Measurements from ENCODE around the gene LRTM2.

LRTM2 gene

GRCh38 chr12:1808036-1808797, 12.1 kb upstream of the LRTM2 start:
- no peak for TF ChIP-seq CTCF (IDR thresholded peaks at IDR 0.05; ENCODE audit: low read depth, low read length, missing control alignments)
- no peak for DNase-seq (ENCODE audit: extremely low read depth, low read depth)
- H3K4me3 ChIP-seq (replicated peaks; ENCODE audit: low read depth, low read length) = no peak overlapping the region

- DNase-seq (ENCODE audit: extremely low read depth, low read depth) = no peak
- no peak overlapping the region for H3K4me3 ChIP-seq (replicated peaks; ENCODE audit: low read depth, low read length)
- TF ChIP-seq CTCF (IDR thresholded peaks at IDR 0.05; ENCODE audit: low read depth, low read length, missing control alignments) = no peak
Observed at GRCh38 chr12:1808798-1809480, 11.4 kb upstream of the LRTM2 start.

GRCh38 chr12:1809591-1810190, 10.7 kb upstream of the LRTM2 start:
- TF ChIP-seq CTCF (IDR thresholded peaks at IDR 0.05; ENCODE audit: low read depth, low read length, missing control alignments) = no peak
- H3K4me3 ChIP-seq (replicated peaks; ENCODE audit: low read depth, low read length) = no peak overlapping the region
- no peak for DNase-seq (ENCODE audit: extremely low read depth, low read depth)

- H3K4me3 ChIP-seq (replicated peaks; ENCODE audit: low read depth, low read length) = no peak overlapping the region
- DNase-seq (ENCODE audit: extremely low read depth, low read depth) = no peak
- TF ChIP-seq CTCF (IDR thresholded peaks at IDR 0.05; ENCODE audit: low read depth, low read length, missing control alignments) = no peak
Observed at GRCh38 chr12:1810201-1810930, 10.0 kb upstream of the LRTM2 start.

GRCh38 chr12:1810931-1811280, 9.5 kb upstream of the LRTM2 start:
- TF ChIP-seq CTCF (IDR thresholded peaks at IDR 0.05; ENCODE audit: low read depth, low read length, missing control alignments) = no peak
- no peak overlapping the region for H3K4me3 ChIP-seq (replicated peaks; ENCODE audit: low read depth, low read length)
- DNase-seq (ENCODE audit: extremely low read depth, low read depth) = no peak

- TF ChIP-seq CTCF (IDR thresholded peaks at IDR 0.05; ENCODE audit: low read depth, low read length, missing control alignments) = no peak
- no peak for DNase-seq (ENCODE audit: extremely low read depth, low read depth)
- no peak overlapping the region for H3K4me3 ChIP-seq (replicated peaks; ENCODE audit: low read depth, low read length)
Observed at GRCh38 chr12:1811281-1811947, 9.0 kb upstream of the LRTM2 start.
